GM21526 (cell line): Measurements from ENCODE around the gene RGCC.
A peak's percentile ranks its signal among the peaks of the same experiment; 100 is the strongest.
"Not testable (repeated sequence)": the region's sequence is repeated elsewhere in the genome, so short reads cannot be mapped to it uniquely, and the experiment has no call there.

Experiments used
- ATAC-seq: cut with Tn5 transposase; IDR thresholded peaks from one replicate; pipeline ENCODE4 v1.9.1; 2021; ENCODE audit warnings: moderate library complexity; ENCODE audit not compliant: unreplicated experiment, low FRiP score

Gene RGCC

GRCh38 chr13:41456768-41457588 lies at the start of gene RGCC:
Gene RGCC, plus strand, starts transcription at chr13:41457550. Its CDS starts 158 bp downstream, at chr13:41457708.
- peak; percentile 58 for ATAC-seq

GRCh38 chr13:41408121-41408520 lies 49.2 kb upstream of the RGCC start:
- ATAC-seq: no peak

- no peak for ATAC-seq
These were observed 48.6 kb upstream of the RGCC start for GRCh38 chr13:41408746-41409145.

- no peak for ATAC-seq
These were observed 47.7 kb upstream of the RGCC start for GRCh38 chr13:41409611-41410010.

GRCh38 chr13:41411060-41411459 lies 46.3 kb upstream of the RGCC start:
- no peak for ATAC-seq

GRCh38 chr13:41411522-41411921 lies 45.8 kb upstream of the RGCC start:
- no peak for ATAC-seq

- ATAC-seq: no peak
These were observed 43.5 kb upstream of the RGCC start for GRCh38 chr13:41413872-41414271.

- ATAC-seq: no peak
These were observed 41.1 kb upstream of the RGCC start for GRCh38 chr13:41416276-41416675.

GRCh38 chr13:41418027-41418426 lies 39.3 kb upstream of the RGCC start:
- no peak for ATAC-seq

- ATAC-seq: no peak
These were observed 38.6 kb upstream of the RGCC start for GRCh38 chr13:41418731-41419130.

- no peak for ATAC-seq
These were observed 38.1 kb upstream of the RGCC start for GRCh38 chr13:41419206-41419605.

GRCh38 chr13:41420146-41420545 lies 37.2 kb upstream of the RGCC start:
- ATAC-seq: no peak

GRCh38 chr13:41421330-41421729 lies 36.0 kb upstream of the RGCC start:
- ATAC-seq: not testable (repeated sequence)

GRCh38 chr13:41421983-41422382 lies 35.4 kb upstream of the RGCC start:
- not testable (repeated sequence) for ATAC-seq

GRCh38 chr13:41423259-41423658 lies 34.1 kb upstream of the RGCC start:
- ATAC-seq: not testable (repeated sequence)

GRCh38 chr13:41424675-41425074 lies 32.7 kb upstream of the RGCC start:
- not testable (repeated sequence) for ATAC-seq

- no peak for ATAC-seq
These were observed 31.3 kb upstream of the RGCC start for GRCh38 chr13:41426047-41426446.

GRCh38 chr13:41427666-41428065 lies 29.7 kb upstream of the RGCC start:
- no peak for ATAC-seq

GRCh38 chr13:41428155-41428554 lies 29.2 kb upstream of the RGCC start:
- ATAC-seq: no peak

GRCh38 chr13:41434030-41434429 lies 23.3 kb upstream of the RGCC start:
- not testable (repeated sequence) for ATAC-seq

- ATAC-seq: no peak
These were observed 22.4 kb upstream of the RGCC start for GRCh38 chr13:41434831-41435520.

- ATAC-seq: no peak
These were observed 13.4 kb upstream of the RGCC start for GRCh38 chr13:41443969-41444368.
